H1 (cell line): ENCODE results near the gene NSG2. TPM values are rescaled to one million over a fixed set of nuclear protein-coding genes. Genes with fewer than 3 reads are reported as not detected.

Experiments used
- CTCF ChIA-PET: fragments of 300-600 bp; sonication (Branson Sonifier 250); formaldehyde crosslinking; loops from one replicate; lab custom pipeline; 2021; ENCODE audit not compliant: partially characterized antibody; lab: Charles Lee
- POLR2A ChIA-PET: fragments of 300-600 bp; sonication (Branson Sonifier 250); formaldehyde crosslinking; loops from one replicate; lab custom pipeline; 2021; ENCODE audit warnings: inconsistent platforms; ENCODE audit not compliant: partially characterized antibody; lab: Charles Lee
- DNase-seq, 2 experiments: peaks; one replicate each; pipeline versions ENCODE4 v3.0.0 to v3.0.0-alpha.2; 2010 to 2022; ENCODE audit warnings: low spot score in 2 of 2, low read depth in 1 of 2, mixed read lengths in 1 of 2
- FAIRE-seq: peaks from 2 replicates; lab custom pipeline; 2011; peaks lifted over from hg19 to GRCh38; lab: Jason Lieb, UNC
- H2AFZ ChIP-seq: 2 replicates; pipeline ENCODE4 v1.8.1; 2012; ENCODE audit warnings: low read length, inconsistent platforms
- H2AK5ac ChIP-seq: 2 replicates; pipeline ENCODE4 v1.6.1; 2013; ENCODE audit warnings: low read depth, low read length
- H2BK120ac ChIP-seq: replicated peaks from 2 replicates; pipeline ENCODE3; 2013; ENCODE audit warnings: low read depth, low read length, inconsistent platforms
- H2BK12ac ChIP-seq: 2 replicates; pipeline ENCODE4 v1.6.1; 2013; ENCODE audit warnings: low read depth, low read length
- H2BK15ac ChIP-seq: 2 replicates; pipeline ENCODE4 v1.6.1; 2013; ENCODE audit warnings: low read length
- H2BK20ac ChIP-seq: 2 replicates; pipeline ENCODE4 v1.6.1; 2013; ENCODE audit warnings: low read length
- H2BK5ac ChIP-seq: 2 replicates; pipeline ENCODE4 v1.6.1; 2013; ENCODE audit warnings: low read depth, low read length
- H3K14ac ChIP-seq: 2 replicates; pipeline ENCODE4 v1.6.1; 2013; ENCODE audit warnings: inconsistent platforms; ENCODE audit not compliant: insufficient read length
- H3K18ac ChIP-seq: 2 replicates; pipeline ENCODE4 v1.6.1; 2013; ENCODE audit warnings: low read length; ENCODE audit errors: extremely low read depth
- H3K23ac ChIP-seq: 2 replicates; pipeline ENCODE4 v1.6.1; 2013; ENCODE audit warnings: inconsistent platforms; ENCODE audit not compliant: insufficient read length
- H3K23me2 ChIP-seq: 2 replicates; pipeline ENCODE4 v1.6.1; 2013; ENCODE audit warnings: low read depth, low read length
- H3K27ac ChIP-seq: 2 replicates; pipeline ENCODE4 v1.6.1; 2011; ENCODE audit warnings: low read depth, low read length, inconsistent platforms
- H3K27me3 ChIP-seq, 4 experiments: replicated peaks in 1 of 4; 1 replicate in 1 of 4; 2 replicates in 3 of 4; pipeline versions ENCODE4 v1.6.1 to v1.8.1; 2011 to 2013; ENCODE audit warnings: low read length in 3 of 4, mild to moderate bottlenecking in 3 of 4, inconsistent platforms in 2 of 4, mixed read lengths in 2 of 4, moderate library complexity in 1 of 4; ENCODE audit not compliant: control insufficient read depth in 3 of 4, insufficient read depth in 3 of 4; ENCODE audit errors: extremely low read depth in 1 of 4
- H3K36me3 ChIP-seq, 4 experiments: 2 replicates each; pipeline versions ENCODE4 v1.6.1 to v1.8.1; 2011 to 2013; ENCODE audit warnings: mild to moderate bottlenecking in 4 of 4, low read length in 3 of 4, moderate library complexity in 2 of 4, control low read depth in 1 of 4, inconsistent platforms in 1 of 4; ENCODE audit not compliant: insufficient read depth in 4 of 4, control insufficient read depth in 2 of 4
- H3K4ac ChIP-seq: replicated peaks from 2 replicates; pipeline ENCODE3; 2013; ENCODE audit warnings: low read length, low read depth, mixed read lengths, inconsistent platforms; ENCODE audit not compliant: insufficient read length
- H3K4me1 ChIP-seq, 4 experiments: replicated peaks in 1 of 4; 1 replicate in 1 of 4; 2 replicates in 3 of 4; pipeline versions ENCODE4 v1.6.1 to v1.8.1; 2011 to 2013; ENCODE audit warnings: low read length in 3 of 4, inconsistent platforms in 2 of 4, mixed read lengths in 1 of 4; ENCODE audit not compliant: insufficient read depth in 4 of 4, control insufficient read depth in 3 of 4
- H3K4me2 ChIP-seq, 2 experiments: 2 replicates each; pipeline versions ENCODE4 v1.6.1 to v1.8.1; 2011 to 2013; ENCODE audit warnings: low read depth in 2 of 2, low read length in 2 of 2, control low read depth in 1 of 2, inconsistent platforms in 1 of 2, mild to moderate bottlenecking in 1 of 2; ENCODE audit not compliant: insufficient read depth in 1 of 2
- H3K4me3 ChIP-seq, 4 experiments: fragments of 200-600, 300-600 bp in 1 of 4; sonication (generic), shearing (Covaris generic), sonication (Bioruptor Twin) in 1 of 4; 2 replicates each; pipeline versions ENCODE4 v1.5.1 to v1.8.1; 2011 to 2016; ENCODE audit warnings: low read length in 4 of 4, low read depth in 3 of 4, control low read depth in 2 of 4, inconsistent platforms in 2 of 4, mild to moderate bottlenecking in 2 of 4, mixed read lengths in 1 of 4, moderate library complexity in 1 of 4; ENCODE audit not compliant: insufficient read depth in 2 of 4; ENCODE audit errors: extremely low read depth in 1 of 4
- H3K56ac ChIP-seq: replicated peaks from 2 replicates; pipeline ENCODE3; 2013; ENCODE audit warnings: low read depth, mild to moderate bottlenecking, mixed read lengths, low read length, inconsistent platforms; ENCODE audit not compliant: insufficient read length
- H3K79me1 ChIP-seq: 2 replicates; pipeline ENCODE4 v1.6.1; 2013; ENCODE audit warnings: low read depth, low read length, control low read depth
- H3K79me2 ChIP-seq, 2 experiments: 2 replicates each; pipeline versions ENCODE4 v1.6.1 to v1.8.1; 2012 to 2013; ENCODE audit warnings: low read length in 2 of 2, mild to moderate bottlenecking in 2 of 2, inconsistent platforms in 1 of 2; ENCODE audit not compliant: insufficient read depth in 2 of 2, control insufficient read depth in 1 of 2
- H3K9ac ChIP-seq, 4 experiments: replicated peaks in 1 of 4; 1 replicate in 1 of 4; 2 replicates in 3 of 4; pipeline versions ENCODE4 v1.6.1 to v1.8.1; 2011 to 2013; ENCODE audit warnings: low read depth in 3 of 4, low read length in 3 of 4, control low read depth in 2 of 4, mild to moderate bottlenecking in 2 of 4, moderate library complexity in 2 of 4, inconsistent platforms in 1 of 4; ENCODE audit errors: extremely low read depth in 1 of 4
- H3K9me3 ChIP-seq, 2 experiments: 2 replicates each; pipeline versions ENCODE4 v1.6.1 to v1.8.1; 2012 to 2013; ENCODE audit warnings: mild to moderate bottlenecking in 2 of 2, moderate library complexity in 2 of 2, control low read depth in 1 of 2, inconsistent platforms in 1 of 2, low read depth in 1 of 2, low read length in 1 of 2, mixed read lengths in 1 of 2; ENCODE audit not compliant: insufficient read depth in 2 of 2
- H4K20me1 ChIP-seq, 2 experiments: replicated peaks in 1 of 2; 2 replicates each; pipeline versions ENCODE3 to v1.8.1; 2011 to 2013; ENCODE audit warnings: inconsistent platforms in 2 of 2, low read length in 2 of 2, mild to moderate bottlenecking in 1 of 2; ENCODE audit not compliant: insufficient read depth in 2 of 2, control insufficient read depth in 1 of 2
- H4K5ac ChIP-seq: 2 replicates; pipeline ENCODE4 v1.6.1; 2013; ENCODE audit warnings: low read length, low read depth, mixed read lengths, inconsistent platforms; ENCODE audit not compliant: insufficient read length
- H4K8ac ChIP-seq: 2 replicates; pipeline ENCODE4 v1.8.0; 2013; ENCODE audit warnings: mild to moderate bottlenecking, moderate library complexity, low read length, inconsistent platforms; ENCODE audit not compliant: insufficient read depth; ENCODE audit errors: extremely low read depth
- H4K91ac ChIP-seq: replicated peaks from 2 replicates; pipeline ENCODE3; 2013; ENCODE audit warnings: low read length, mixed read lengths, inconsistent platforms; ENCODE audit not compliant: insufficient read length
- KDM4A ChIP-seq: IDR thresholded peaks from one replicate; pipeline ENCODE4 v1.7.1; 2012; ENCODE audit warnings: low read depth, mild to moderate bottlenecking, moderate library complexity, low read length, inconsistent platforms; ENCODE audit not compliant: severe bottlenecking
- WGBS, 2 experiments: shearing (Covaris generic) in 1 of 2; methylation state at CpG; one replicate each; pipeline versions ENCODE4 v1.1.6 to v1.1.7; 2013 to 2015; ENCODE audit warnings: low lambda C conversion rate in 2 of 2, mixed read lengths in 2 of 2, inconsistent platforms in 1 of 2, low coverage in 1 of 2, missing lambda C conversion rate in 1 of 2; ENCODE audit not compliant: insufficient replicate concordance in 2 of 2, insufficient coverage in 1 of 2, insufficient read length in 1 of 2; ENCODE audit errors: extremely low coverage in 1 of 2, missing lambda C conversion rate in 1 of 2; 5-methylcytosine and 5-hydroxymethylcytosine counted together
- polyA plus RNA-seq, 7 experiments: library from polyadenylated mRNA; depleted of rRNA in 3 of 7; stranded (reverse) in 5 of 7; unstranded in 2 of 7; fragments of >200 nt in 5 of 7; fragments of 200-250 nt in 2 of 7; gene quantifications; 1 replicate in 5 of 7; 2 replicates in 1 of 7; 4 replicates in 1 of 7; pipeline versions ENCODE4 v1.2.1 to v1.2.3, GENCODE V29; 2011 to 2013; ENCODE audit warnings: missing spikeins in 2 of 7, mixed read lengths in 2 of 7
- total RNA-seq: library from RNA; stranded (reverse); fragmentation: NEBNext Ultra II Directional; extraction: Animal tissue kit (Norgen Biotek cat#: 25700); gene quantifications from 2 replicates; pipeline ENCODE4 v1.2.1, GENCODE V29; 2021

The NSG2 gene
- total and polyA plus RNA-seq, 2 of the 8 experiments (the other 6 are each of a cell fraction or from before 2014, with no cell fraction given), result 0.56 to 0.78 TPM

- no peak overlapping the region for H3K4ac ChIP-seq
- H4K20me1 ChIP-seq, result peaks cover 0 to 4% of the 10 kb centered on the region in 2 experiments
- H3K23me2 ChIP-seq, result peaks cover 8% of the 10 kb centered on the region; the same call in 1 of the 2 replicates
- H3K14ac ChIP-seq, result no peak overlapping the region
- no peak overlapping the region for H4K8ac ChIP-seq
- no peaks in the 10 kb centered on the region for H3K9me3 ChIP-seq
- H2BK5ac ChIP-seq, result no peak overlapping the region
- no peak overlapping the region for H3K23ac ChIP-seq
- no peak overlapping the region for H2BK120ac ChIP-seq
- H4K5ac ChIP-seq, result no peak overlapping the region
- CTCF ChIA-PET, result no interaction called here
- H3K4me1 ChIP-seq, result no peaks in the 10 kb centered on the region
- no peak overlapping the region for H3K4me2 ChIP-seq
- H3K56ac ChIP-seq, result peak overlapping the region; percentile 66
- FAIRE-seq (no peak), DNase-seq (no peak)
- H3K36me3 ChIP-seq, result no peaks in the 10 kb centered on the region
- H2AFZ ChIP-seq, result no peak overlapping the region
- no peak overlapping the region for H2BK20ac ChIP-seq
- H3K4me3 ChIP-seq, result no peak overlapping the region
- H4K91ac ChIP-seq, result no peak overlapping the region
- 94 to 100% methylated on average over 1 of the region's 1 CpG for WGBS, 2 experiments
- H3K27me3 ChIP-seq, result no peaks in the 10 kb centered on the region
- no peak overlapping the region for H3K18ac ChIP-seq
- no peak for TF ChIP-seq KDM4A
- H3K27ac ChIP-seq, result no peak overlapping the region
- POLR2A ChIA-PET, result no interaction called here
- H2BK12ac ChIP-seq, result no peak overlapping the region
- no peak overlapping the region for H2BK15ac ChIP-seq
- no peak overlapping the region for H3K9ac ChIP-seq
- H2AK5ac ChIP-seq, result no peak overlapping the region
- no peaks in the 10 kb centered on the region for H3K79me1 ChIP-seq
- H3K79me2 ChIP-seq, result no peaks in the 10 kb centered on the region
Measured at GRCh38 chr5:174134545-174134944, 89.0 kb downstream of the NSG2 start.
